KMS-11 (cell line): ENCODE measurements around the gene KCNJ5.

Experiments
- H2AFZ ChIP-seq: fragments of 200-600 bp; sonication (generic); 2 replicates; pipeline ENCODE4 v1.6.1; 2016; ENCODE audit warnings: antibody characterized with exemption, mixed run types, low read depth
- H3K27ac ChIP-seq: fragments of 200-600 bp; sonication (generic); 2 replicates; pipeline ENCODE4 v1.6.1; 2016; ENCODE audit warnings: mild to moderate bottlenecking, mixed run types
- H3K27me3 ChIP-seq: fragments of 200-600 bp; sonication (generic); 2 replicates; pipeline ENCODE4 v1.6.1; 2017; ENCODE audit warnings: mild to moderate bottlenecking, low read depth, mixed run types, moderate library complexity; ENCODE audit not compliant: insufficient read depth
- H3K36me3 ChIP-seq: fragments of 200-600 bp; sonication (generic); 2 replicates; pipeline ENCODE4 v1.6.1; 2017; ENCODE audit warnings: mild to moderate bottlenecking, mixed run types; ENCODE audit not compliant: insufficient read depth
- H3K4me1 ChIP-seq: fragments of 200-600 bp; sonication (generic); 2 replicates; pipeline ENCODE4 v1.6.1; 2016; ENCODE audit warnings: mild to moderate bottlenecking, low read depth, mixed run types; ENCODE audit not compliant: poor library complexity, severe bottlenecking
- H3K4me2 ChIP-seq: fragments of 200-600 bp; sonication (generic); 2 replicates; pipeline ENCODE4 v1.7.0; 2016; ENCODE audit warnings: mild to moderate bottlenecking, mixed run types
- H3K4me3 ChIP-seq: fragments of 200-600 bp; sonication (generic); IDR thresholded peaks from 2 replicates; pipeline ENCODE4 v1.6.1; 2017; ENCODE audit warnings: low read depth, low read length, mixed read lengths; ENCODE audit not compliant: insufficient read depth
- H3K79me2 ChIP-seq: fragments of 200-600 bp; sonication (generic); 2 replicates; pipeline ENCODE4 v1.6.1; 2016; ENCODE audit warnings: low read depth, mixed run types; ENCODE audit not compliant: insufficient read depth
- H3K9ac ChIP-seq: fragments of 200-600 bp; sonication (generic); 2 replicates; pipeline ENCODE4 v1.6.1; 2016; ENCODE audit warnings: mild to moderate bottlenecking, mixed run types
- H4K20me1 ChIP-seq: fragments of 200-600 bp; sonication (generic); 2 replicates; pipeline ENCODE4 v1.6.1; 2016; ENCODE audit warnings: mild to moderate bottlenecking, mixed run types; ENCODE audit not compliant: insufficient read depth
- CTCF ChIP-seq: fragments of 200-600 bp; sonication (generic); conservative IDR thresholded peaks from 2 replicates; pipeline ENCODE4 v1.6.1; 2017; ENCODE audit warnings: low read depth, mild to moderate bottlenecking, antibody characterized with exemption, low read length, moderate library complexity, mixed read lengths

The KCNJ5 gene

GRCh38 chr11:128948583-128948982, 57.4 kb downstream of the KCNJ5 start:
- no peak overlapping the region for H3K4me2 ChIP-seq

GRCh38 chr11:128949791-128950454, 58.8 kb downstream of the KCNJ5 start:
- H3K79me2 ChIP-seq: no peaks in the 10 kb centered on the region
- H3K9ac ChIP-seq: no peak overlapping the region
- no peaks in the 10 kb centered on the region for H3K4me1 ChIP-seq
- no peaks in the 10 kb centered on the region for H3K36me3 ChIP-seq
- H2AFZ ChIP-seq: no peak overlapping the region
- no peaks in the 10 kb centered on the region for H3K27me3 ChIP-seq
- no peaks in the 10 kb centered on the region for H4K20me1 ChIP-seq
- TF ChIP-seq CTCF: no peak
- H3K4me2 ChIP-seq: no peak overlapping the region
- no peak overlapping the region for H3K27ac ChIP-seq
- H3K4me3 ChIP-seq: no peak overlapping the region

More at GRCh38 chr11:128948583-128948982, 57.4 kb downstream of the KCNJ5 start:
- no peaks in the 10 kb centered on the region for H4K20me1 ChIP-seq
- H3K4me1 ChIP-seq: no peaks in the 10 kb centered on the region
- H2AFZ ChIP-seq: no peak overlapping the region
- no peak overlapping the region for H3K27ac ChIP-seq
- no peaks in the 10 kb centered on the region for H3K36me3 ChIP-seq
- no peak overlapping the region for H3K4me3 ChIP-seq
- H3K79me2 ChIP-seq: no peaks in the 10 kb centered on the region
- H3K9ac ChIP-seq: no peak overlapping the region
- TF ChIP-seq CTCF: no peak
- H3K27me3 ChIP-seq: no peaks in the 10 kb centered on the region

GRCh38 chr11:128953151-128953550, 62.0 kb downstream of the KCNJ5 start:
- no peaks in the 10 kb centered on the region for H3K79me2 ChIP-seq
- no peak for TF ChIP-seq CTCF

GRCh38 chr11:128955636-128956035, 64.5 kb downstream of the KCNJ5 start:
- H4K20me1 ChIP-seq: no peaks in the 10 kb centered on the region
- H3K4me3 ChIP-seq: no peak overlapping the region
- no peaks in the 10 kb centered on the region for H3K36me3 ChIP-seq
- no peaks in the 10 kb centered on the region for H3K27me3 ChIP-seq
- H3K4me2 ChIP-seq: no peak overlapping the region
- H3K4me1 ChIP-seq: no peaks in the 10 kb centered on the region
- TF ChIP-seq CTCF: no peak
- no peak overlapping the region for H3K9ac ChIP-seq
- no peak overlapping the region for H3K27ac ChIP-seq
- no peak overlapping the region for H2AFZ ChIP-seq
- no peaks in the 10 kb centered on the region for H3K79me2 ChIP-seq

More at GRCh38 chr11:128953151-128953550, 62.0 kb downstream of the KCNJ5 start:
- Histone ChIP-seq H3K27me3 (no peaks in the 10 kb centered on the region), H3K27ac (no peak overlapping the region), H3K4me3 (no peak overlapping the region), H3K4me1 (no peaks in the 10 kb centered on the region), H3K36me3 (no peaks in the 10 kb centered on the region), H2AFZ (no peak overlapping the region), H3K4me2 (no peak overlapping the region), H3K9ac (no peak overlapping the region), H4K20me1 (no peaks in the 10 kb centered on the region)
